Measurements from ENCODE around the gene SIRT1. TPM values are rescaled to one million over a fixed set of nuclear protein-coding genes. Genes with fewer than 3 reads are reported as not detected.
"Not testable (repeated sequence)": the region's sequence is repeated elsewhere in the genome, so short reads cannot be mapped to it uniquely, and the experiment has no call there.

The SIRT1 gene
- total RNA-seq, 1 experiment from 2014 or later: 25.2 TPM

DNA sequence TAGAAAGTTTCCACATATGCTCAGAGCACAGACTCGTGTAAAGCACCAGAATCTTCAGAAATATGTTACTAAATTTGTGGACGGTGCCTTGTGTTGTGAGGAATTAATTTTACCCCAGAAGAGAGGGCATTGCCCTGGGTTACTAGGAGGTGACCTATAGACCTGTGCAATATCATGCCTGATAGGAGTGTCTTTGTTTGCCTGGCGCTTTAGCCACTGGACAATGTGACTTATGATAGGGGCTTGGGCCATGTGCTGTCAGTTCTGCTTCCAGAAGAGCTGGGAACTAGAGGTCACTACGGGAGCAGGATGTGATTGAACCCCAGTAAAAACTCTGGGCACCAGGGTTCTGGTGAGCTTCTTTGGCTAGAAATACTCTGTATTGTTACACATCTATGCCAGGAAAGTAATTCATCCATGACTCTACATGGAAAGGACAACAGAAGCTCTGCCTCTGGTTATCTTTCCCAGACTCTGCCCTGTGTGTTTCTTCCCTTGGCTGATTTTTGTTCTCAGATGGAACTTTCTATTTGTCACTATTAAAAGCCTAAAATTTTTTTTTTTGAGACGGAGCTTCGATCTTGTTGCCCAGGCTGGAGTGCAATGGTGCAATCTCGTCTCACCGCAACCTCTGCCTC lies 75.5 kb downstream of the SIRT1 start:
- H3K9me3 ChIP-seq (replicated peaks): no peaks in the 10 kb centered on the region
- H3K4me1 ChIP-seq (replicated peaks): no peaks in the 10 kb centered on the region
- DNase-seq (ENCODE audit: low read depth in 1 of 2, low spot score in 2 of 2): no peak
- no peak overlapping the region for H3K27ac ChIP-seq
- no peak overlapping the region for H3K4me3 ChIP-seq
- no peaks in the 10 kb centered on the region for H3K27me3 ChIP-seq (replicated peaks)
- H3K36me3 ChIP-seq: peaks cover 22% of the 10 kb centered on the region

DNA sequence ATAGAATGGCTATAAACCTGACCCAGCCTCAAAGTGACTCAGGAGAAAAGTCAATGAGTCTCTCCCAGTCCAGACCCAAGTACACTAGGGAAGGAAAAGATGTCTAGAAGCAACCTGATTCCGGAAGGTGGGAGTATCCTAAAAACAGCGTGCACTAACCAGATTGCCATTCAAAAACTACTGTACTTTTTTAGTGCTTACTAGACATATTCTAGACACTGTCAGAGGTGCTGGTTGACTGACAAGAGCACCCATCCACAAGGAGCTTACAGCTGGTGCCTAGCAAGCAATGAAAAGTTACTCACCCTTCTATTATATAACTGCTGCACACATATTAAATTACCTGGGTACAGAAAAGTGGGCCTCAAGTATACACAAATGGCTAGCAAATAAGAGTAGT lies 81.0 kb downstream of the SIRT1 start:
- Histone ChIP-seq H3K36me3 (peaks cover 50% of the 10 kb centered on the region), H3K9me3 (replicated peaks) (no peaks in the 10 kb centered on the region), H3K4me3 (no peak overlapping the region), H3K27me3 (replicated peaks) (no peaks in the 10 kb centered on the region), H3K27ac (no peak overlapping the region), H3K4me1 (replicated peaks) (no peaks in the 10 kb centered on the region)
- no peak for DNase-seq (ENCODE audit: low read depth in 1 of 2, low spot score in 2 of 2)

DNA sequence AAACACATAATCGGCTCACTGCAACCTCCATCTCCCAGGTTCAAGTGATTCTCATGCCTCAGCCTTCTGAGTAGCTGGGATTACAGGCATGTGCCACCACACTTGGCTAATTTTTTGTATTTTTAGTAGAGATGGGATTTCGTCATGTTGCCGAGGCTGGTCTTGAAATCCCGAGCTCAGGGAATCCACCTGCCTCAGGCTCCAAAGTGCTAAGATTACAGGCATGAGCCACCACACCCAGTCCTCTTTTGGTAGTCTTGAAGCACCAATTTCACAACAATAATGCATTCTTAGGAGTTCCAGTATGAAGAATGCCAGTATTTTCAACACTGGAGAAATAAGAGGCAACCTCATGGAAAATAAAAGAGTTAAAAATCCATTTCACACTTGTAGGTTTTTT lies 81.6 kb downstream of the SIRT1 start:
- not testable (repeated sequence) for H3K27ac ChIP-seq; H3K4me1 ChIP-seq (replicated peaks); DNase-seq (ENCODE audit: low read depth in 1 of 2, low spot score in 2 of 2); H3K27me3 ChIP-seq (replicated peaks); H3K9me3 ChIP-seq (replicated peaks); H3K4me3 ChIP-seq
- H3K36me3 ChIP-seq: peaks cover 47% of the 10 kb centered on the region

Other genes starting within 250 kb of the SIRT1 start
- 0.18 TPM in 1 of 2 replicates, not detected in the other for gene CTNNA3, start 188.5 kb upstream of the SIRT1 start, total RNA-seq (2014; rRNA removed; shearing (Covaris generic))
- 0.88 and 1.1 TPM in 2 replicates for gene DNAJC12, start 46.5 kb upstream of the SIRT1 start, total RNA-seq (2014; rRNA removed; shearing (Covaris generic))
- 26.3 and 42.0 TPM in 2 replicates for gene HERC4, start 190.6 kb downstream of the SIRT1 start, total RNA-seq (2014; rRNA removed; shearing (Covaris generic))
- gene MYPN, start 224.8 kb downstream of the SIRT1 start, total RNA-seq (2014; rRNA removed; shearing (Covaris generic)): under 0.01 and 0.39 TPM in 2 replicates

All from SJSA1 (cell line).